HCEC 1CT (cell line): ENCODE measurements around the gene NFILZ.
A peak's percentile ranks its signal among the peaks of the same experiment; 100 is the strongest.

Experiments
- DNase-seq: peaks from one replicate; pipeline ENCODE4 v3.0.0-alpha.2; 2017

The NFILZ gene

DNA sequence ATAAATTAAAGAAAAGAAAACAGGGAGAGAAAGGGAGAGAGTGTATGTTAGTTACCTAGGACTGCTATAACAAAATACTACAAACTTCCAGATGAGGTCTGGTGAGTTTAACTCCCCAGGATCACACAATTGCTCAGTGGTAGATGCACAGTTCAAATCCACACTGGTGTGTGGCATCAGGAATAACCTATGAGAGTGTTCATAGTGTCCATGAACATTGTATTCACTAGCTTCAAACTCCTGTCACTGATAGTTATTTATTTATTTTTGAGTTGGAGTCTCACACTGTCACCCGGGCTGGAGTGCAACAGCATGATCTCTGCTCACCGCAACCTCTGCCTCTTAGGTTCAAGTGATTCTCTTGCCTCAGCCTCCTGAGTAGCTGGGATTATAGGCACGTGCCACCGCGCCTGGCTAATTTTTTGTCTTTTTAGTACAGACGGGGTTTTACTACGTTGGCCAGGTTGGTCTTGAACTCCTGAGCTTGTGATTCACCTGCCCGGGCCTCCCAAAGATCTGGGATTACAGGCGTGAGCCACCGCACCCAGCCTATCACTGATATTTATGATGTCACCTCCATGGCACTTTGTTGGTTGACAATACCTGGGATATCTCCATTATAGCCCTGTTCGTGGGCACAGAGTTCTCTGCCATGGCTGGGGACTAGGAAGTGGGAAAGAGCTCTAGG lies at the start of gene NFILZ:
Gene NFILZ, plus strand, starts transcription at position 638 of the 688 bp plus-strand sequence. CDS start 46,133 bp downstream, outside the sequence.
- DNase-seq, result no peak

DNA sequence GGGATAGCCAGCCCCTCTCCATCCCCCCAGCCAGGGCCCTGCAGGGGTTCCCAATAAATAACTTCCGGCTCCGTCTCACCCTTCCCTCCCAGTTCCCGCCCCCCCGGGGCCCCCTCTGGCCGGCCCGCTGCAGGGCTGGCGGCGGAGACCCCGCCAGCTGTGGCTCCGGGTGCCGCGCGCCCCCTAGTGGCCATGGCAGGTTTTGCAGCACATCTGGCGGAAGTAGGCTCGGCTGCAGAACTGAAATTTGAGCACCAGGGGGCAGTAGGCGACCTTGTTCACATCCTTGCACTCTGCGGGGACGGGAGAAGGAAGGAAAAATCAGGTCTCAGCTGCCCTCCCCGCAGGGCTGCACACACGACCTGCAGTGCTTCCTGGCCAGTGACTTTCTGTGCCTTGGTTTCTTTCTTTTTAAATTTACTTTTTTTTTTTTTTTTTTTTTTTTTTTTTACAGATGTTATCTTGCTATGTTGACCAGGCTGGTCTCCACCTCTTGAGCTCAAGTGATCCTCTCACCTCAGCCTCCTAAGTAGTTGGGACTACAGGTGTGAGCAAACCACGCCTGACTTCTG lies 49.6 kb upstream of the NFILZ start:
- DNase-seq, result peak; percentile 53

DNA sequence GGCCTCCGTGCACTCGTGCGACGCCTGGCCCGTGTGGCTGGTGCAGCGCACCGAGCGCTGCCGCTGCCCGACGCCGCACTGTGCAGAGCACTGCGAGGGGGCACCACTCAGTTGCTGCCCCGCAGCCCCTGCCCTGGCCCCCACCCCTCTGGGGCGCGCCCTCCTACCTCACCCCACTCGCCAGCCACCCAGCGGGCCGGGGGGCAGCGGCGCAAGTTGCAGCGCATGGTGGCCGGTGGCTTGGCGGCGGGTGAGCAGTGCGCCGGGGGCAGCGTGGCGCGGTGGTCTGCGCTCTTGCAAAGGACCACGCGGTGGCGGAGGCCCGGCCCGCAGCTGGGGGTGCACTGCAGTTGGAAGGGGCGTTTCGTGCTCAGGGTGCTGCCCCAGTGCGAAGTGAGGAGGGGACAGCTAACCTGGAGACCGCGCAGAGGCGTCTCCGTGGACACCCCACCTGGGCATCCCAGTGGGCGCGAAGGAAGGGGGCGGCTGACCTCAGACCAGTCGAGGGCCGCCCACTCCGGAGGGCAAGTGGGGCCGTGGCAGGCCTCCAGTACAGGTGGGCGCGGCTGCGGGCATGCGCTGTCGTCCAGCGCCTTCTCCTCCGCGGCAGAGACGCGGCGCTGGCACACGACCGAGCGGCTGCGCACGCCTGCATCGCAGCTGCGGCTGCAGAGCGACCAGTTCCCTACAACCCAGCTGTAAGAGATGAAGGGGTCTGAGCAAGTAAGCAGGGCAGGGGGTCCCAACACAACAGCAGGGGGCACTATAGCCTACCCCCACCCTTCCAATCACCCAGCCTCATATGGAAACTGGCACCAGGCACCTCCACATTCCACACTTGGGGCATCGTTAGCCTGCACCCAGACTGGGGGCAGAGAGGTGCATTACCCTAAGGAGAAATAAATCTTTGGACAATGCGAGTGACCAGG lies 45.2 kb upstream of the NFILZ start:
- no peak for DNase-seq

- DNase-seq, result no peak
These were observed 44.3 kb upstream of the NFILZ start for GRCh38 chr19:8585894-8586750.

GRCh38 chr19:8589177-8589714 lies 41.2 kb upstream of the NFILZ start:
- DNase-seq, result no peak

- DNase-seq, result no peak
These were observed 38.0 kb upstream of the NFILZ start for GRCh38 chr19:8592231-8593009.

- DNase-seq, result no peak
These were observed 36.5 kb upstream of the NFILZ start for GRCh38 chr19:8593931-8594330.

- DNase-seq, result no peak
These were observed 34.8 kb upstream of the NFILZ start for GRCh38 chr19:8595651-8596050.

DNA sequence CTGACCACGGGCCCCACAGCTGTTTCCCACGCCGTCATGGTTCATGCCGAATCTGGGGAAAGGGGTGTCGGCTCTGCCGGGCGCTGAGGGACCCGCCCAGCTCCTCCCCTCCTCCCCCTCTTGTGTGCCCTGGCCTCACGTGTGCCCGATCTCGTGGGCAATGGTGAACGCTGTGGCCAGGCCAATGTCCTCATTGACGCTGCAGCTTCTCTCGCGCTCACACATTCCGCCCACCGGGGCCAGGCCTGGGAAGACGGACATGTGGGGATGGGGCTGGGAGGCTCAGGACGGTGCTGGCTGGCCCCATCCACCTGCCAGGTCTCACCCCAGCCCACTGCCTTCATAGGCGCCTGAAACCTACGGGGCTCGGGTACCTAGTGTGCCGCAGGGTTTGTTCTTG lies 34.3 kb upstream of the NFILZ start:
- no peak for DNase-seq

DNA sequence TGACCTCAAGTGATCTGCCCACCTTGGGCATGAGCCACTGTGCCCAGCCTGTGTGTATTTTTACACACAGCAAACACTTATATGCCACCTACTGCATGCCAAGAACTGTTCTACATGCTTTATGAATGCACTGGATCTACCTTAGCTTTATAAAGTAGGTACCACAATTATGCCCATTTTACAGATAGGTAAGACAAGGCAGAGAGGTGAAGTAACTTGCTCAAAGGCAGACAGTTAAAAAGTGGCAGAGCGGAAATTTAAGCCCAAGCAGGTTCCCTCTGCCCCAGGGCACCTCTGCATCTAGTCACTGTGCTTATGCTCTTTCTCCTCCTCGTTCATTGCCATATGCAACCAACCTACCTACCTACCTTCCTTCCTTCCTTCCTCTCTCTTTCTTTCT lies 30.4 kb upstream of the NFILZ start:
- DNase-seq, result no peak

- no peak for DNase-seq
These were observed 29.6 kb upstream of the NFILZ start for GRCh38 chr19:8600816-8601215.

DNA sequence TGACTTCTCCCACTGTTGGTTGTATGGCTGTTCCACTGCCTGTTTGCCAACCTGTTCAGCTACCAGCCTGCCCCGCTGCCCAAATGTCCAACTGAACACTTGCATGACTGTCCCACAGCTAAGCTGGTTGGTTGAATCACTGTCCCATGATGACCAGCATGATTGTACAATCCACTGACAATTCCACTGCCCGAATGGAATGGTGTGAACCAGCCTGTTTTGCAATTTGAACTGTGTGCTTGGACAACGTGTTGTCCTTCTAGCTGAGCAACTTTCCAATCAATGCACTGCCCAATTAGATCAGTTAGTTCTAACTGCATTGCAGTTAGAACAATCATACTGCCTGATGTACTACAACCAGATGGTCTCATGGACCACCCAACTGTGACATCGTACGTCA lies 28.6 kb upstream of the NFILZ start:
- no peak for DNase-seq

DNA sequence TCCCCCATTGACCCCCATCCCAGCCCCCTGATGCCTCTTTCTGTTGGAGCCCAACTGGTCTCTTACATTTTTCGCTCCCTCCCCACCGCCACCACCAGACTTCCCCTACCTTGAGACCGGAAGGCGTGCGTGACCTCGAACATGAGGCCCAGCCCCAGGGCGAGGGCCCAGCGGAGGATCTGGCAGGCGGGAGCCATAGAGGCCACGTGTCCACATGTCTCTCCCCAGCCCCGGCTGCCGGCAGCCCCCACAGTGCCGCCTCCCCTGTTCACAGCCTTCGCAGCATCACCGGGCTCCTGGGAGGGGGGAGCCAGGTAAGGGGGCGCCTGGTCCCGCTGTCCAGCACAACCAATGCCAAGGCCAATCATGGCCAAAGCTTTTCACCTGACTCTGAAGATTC lies 24.9 kb upstream of the NFILZ start:
- no peak for DNase-seq

GRCh38 chr19:8607386-8607785 lies 23.0 kb upstream of the NFILZ start:
- DNase-seq, result no peak

- DNase-seq, result no peak
These were observed 21.5 kb upstream of the NFILZ start for GRCh38 chr19:8608941-8609278.

DNA sequence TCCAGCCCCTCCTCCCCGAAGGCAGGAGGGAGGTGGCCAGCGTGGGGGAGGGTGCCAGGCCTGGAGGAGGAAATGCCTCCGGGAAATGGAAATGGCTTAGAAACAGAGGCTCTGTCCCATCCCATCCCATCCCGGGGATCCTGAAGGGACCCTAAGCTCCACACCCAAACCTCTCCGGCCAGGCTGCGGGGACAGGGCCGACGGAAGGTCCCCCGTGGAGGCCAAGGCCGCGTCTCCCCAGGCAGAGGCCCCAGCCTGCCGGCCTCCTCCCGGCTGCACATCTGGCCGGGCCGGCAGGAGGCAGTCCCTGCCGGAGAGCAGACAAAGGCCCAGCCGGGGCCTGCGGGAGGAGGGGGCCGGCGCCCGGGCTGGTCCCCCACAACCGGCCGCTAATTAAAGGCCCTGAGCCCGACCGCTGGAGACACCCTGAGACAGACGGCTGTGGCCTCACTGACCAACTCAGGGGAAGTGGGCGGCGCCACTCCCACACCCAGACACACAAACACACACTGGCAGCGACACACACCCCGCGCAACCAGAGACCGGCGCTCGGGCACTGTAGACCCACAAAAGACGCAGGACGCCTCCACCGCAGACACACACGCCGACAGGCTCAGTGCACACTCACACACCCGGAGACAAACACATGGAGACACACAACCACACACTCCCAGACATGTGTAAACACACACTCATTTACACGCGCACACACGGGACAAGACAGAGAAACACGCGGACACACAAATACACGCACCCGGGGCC lies 21.0 kb upstream of the NFILZ start:
- DNase-seq, result no peak

GRCh38 chr19:8610041-8610935 lies 20.1 kb upstream of the NFILZ start, which contains the start of gene ADAMTS10:
Gene ADAMTS10 (minus strand): TSS chr19:8610715. CDS start chr19:8605710, 5,005 bp downstream.
- DNase-seq, result no peak

- DNase-seq, result no peak
These were observed 19.5 kb upstream of the NFILZ start for GRCh38 chr19:8610936-8611300.

GRCh38 chr19:8611391-8611876 lies 19.0 kb upstream of the NFILZ start:
- DNase-seq, result no peak
